Measurements from ENCODE around the gene MEGF8.

MEGF8 gene

GRCh38 chr19:42422901-42423461 is 97.5 kb downstream of the MEGF8 start:
- FAIRE-seq: no peak

- FAIRE-seq: no peak
These were observed 98.3 kb downstream of the MEGF8 start for GRCh38 chr19:42423462-42424344.

GRCh38 chr19:42424345-42424707 is 98.9 kb downstream of the MEGF8 start:
- FAIRE-seq: no peak

GRCh38 chr19:42424712-42425131 is 99.3 kb downstream of the MEGF8 start:
- no peak for FAIRE-seq

- FAIRE-seq: no peak
These were observed 101.2 kb downstream of the MEGF8 start for GRCh38 chr19:42426643-42427042.

- FAIRE-seq: no peak
These were observed 101.9 kb downstream of the MEGF8 start, which contains the start of gene LIPE for GRCh38 chr19:42427313-42427712. Gene LIPE, minus strand, starts transcription at chr19:42427388. Its CDS starts 239 bp downstream, at chr19:42427149.

All from colon (tissue), 2 donors.